GM19025 (cell line): ENCODE measurements around the gene PLA2G3.
"Not testable (repeated sequence)": the region's sequence is repeated elsewhere in the genome, so short reads cannot be mapped to it uniquely, and the experiment has no call there.

Experiments used
- ATAC-seq: cut with Tn5 transposase; IDR thresholded peaks from one replicate; pipeline ENCODE4 v1.9.1; 2021; ENCODE audit warnings: mild to moderate bottlenecking, low read depth, moderate library complexity; ENCODE audit not compliant: unreplicated experiment

Gene PLA2G3

DNA sequence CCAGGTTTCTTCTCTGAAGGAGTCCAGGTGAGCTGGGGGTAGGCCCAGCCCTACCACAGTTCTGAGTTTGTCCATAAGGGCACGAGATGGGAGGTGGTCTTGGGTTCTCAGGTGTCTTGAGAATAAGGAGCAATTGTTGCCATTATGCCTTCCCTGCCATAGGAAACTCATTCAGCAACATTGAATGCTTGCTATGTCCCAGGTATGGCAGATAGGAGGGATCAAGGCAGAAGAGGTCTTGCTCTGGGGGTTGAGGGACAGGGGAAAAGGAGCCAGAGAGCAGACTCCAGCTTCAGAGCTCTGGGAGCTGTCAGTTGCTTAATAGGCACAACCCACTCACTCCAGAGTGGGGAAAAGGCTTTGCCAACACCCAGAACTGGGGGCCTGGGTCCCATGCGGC lies 37.2 kb downstream of the PLA2G3 start:
- no peak for ATAC-seq

DNA sequence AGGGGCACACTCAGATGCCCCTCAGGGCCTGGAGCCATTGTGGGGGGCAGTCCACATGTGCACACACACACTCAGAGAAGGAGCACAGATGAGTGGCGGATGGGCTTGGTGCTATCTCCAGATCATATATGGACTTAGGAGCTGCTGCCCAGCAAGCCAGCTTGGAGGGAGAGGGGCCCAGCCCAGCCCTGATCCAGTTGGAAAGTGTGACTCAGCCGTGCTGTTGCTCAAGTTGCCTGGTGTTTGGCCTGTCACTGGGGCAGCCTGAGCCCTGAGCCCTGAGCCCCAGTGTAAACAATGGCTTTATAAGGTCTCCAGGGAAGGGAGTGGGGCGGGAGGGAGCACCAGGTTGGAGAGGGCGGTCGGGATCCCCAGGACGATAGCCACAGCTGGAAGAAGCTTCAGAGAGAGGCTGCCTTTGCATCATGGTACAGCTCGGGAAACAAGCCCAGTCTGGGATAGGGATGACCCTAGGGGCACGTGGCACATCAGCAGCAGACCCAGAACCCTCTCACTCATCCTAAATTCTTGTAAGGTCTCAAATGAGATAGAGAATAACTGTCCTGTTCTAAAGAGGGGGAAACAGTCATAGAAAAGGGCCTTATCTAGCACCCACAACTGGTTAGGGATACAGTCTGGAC lies 37.7 kb downstream of the PLA2G3 start:
- no peak for ATAC-seq

DNA sequence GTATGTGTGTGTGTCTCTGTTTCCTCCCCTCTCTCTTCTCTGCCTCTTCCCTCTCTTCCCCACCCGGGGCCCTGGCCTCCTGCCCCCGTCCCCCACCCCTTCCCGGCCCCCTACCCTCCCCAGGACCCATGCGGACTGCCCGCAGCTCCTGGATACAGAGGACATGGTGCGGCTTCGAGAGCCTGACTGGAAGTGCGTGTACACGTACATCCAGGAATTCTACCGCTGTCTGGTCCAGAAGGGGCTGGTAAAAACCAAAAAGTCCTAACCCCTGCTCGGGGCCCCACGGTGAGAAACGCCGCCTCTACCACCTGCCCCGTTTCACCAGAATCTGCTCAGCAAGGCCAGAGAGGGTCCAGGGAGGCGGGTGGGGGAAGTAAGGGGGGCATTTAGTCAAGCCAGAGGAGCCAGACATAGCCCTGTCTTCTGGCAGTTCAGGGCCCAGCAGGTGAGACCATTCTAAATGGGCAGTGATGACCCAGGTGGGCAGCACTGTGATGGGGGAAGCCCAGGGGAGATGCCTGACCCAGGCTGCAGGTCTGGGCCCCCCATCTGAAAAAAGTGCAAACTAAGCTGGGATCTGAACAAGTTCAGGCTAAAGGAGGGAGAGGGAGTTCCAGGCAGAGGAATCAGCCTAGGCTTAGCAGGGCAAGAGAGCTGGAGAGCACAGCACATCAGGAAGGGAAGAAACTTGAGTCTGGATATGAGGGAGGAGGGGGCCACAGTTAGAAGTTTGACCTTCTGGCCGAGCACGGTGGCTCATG lies 39.4 kb downstream of the PLA2G3 start:
- ATAC-seq, result no peak

DNA sequence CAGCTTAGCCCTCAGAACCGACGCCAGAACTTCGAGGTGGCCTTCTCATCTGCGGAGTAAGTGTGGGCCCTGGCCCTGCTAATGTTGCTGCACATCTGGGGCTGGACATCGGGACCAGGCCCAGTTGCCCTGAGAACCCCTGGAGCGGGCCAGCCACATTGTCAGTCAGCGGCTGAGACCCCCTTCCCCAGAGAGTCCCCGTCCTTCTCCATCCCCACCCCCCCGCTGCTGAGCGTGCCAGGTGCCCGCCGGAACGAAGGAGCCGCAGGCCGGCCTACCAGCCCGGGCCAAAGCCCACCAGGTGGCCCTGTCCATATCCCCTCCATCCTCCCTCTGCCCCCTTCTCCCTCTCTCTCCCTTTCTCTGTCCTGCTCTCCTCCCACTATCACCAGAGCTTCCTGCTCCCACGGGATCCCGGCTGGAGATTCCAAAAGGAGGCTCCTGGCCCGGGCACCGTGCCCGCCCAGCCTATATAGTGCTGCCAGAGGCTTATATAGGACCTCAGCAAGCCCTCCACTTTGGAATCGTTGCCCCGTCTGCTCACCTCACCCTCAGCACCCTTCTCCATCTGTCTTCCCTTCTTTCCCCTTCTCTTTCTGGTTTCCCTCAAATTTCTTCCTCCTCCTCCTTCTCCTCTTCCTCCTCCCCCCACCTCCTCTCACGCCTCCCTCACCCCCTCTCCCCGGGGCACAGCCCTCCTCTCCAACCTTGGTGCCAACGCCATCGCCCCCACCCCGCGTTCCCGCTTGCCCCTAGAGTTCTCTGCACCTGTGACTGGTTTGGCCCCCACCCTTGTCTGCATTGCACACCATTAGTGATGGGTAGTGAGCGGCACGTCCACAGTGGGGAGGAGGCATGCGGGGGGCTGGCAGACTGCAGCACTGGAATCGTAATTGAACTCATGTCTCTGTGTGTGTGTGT lies 40.2 kb downstream of the PLA2G3 start:
- no peak for ATAC-seq

DNA sequence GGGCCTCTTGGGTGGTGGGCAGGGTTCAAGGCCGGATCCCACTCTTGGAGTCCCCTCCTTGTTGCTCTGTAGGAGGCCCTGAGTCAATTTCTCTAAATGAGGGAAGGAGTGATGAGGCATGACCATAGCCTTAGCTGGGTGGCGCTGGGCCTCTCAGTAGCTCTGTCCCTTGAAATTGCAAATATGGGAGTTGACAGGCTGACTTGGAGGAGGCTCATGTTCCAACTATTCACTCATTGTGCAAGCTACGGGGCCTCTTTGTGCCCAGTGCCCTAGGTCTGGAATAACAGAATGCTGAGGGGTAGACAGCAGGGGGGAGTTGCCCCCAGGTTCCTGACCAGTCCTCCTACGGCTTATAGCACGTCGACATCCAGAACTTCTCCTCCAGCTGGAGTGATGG lies 40.9 kb downstream of the PLA2G3 start:
- no peak for ATAC-seq

DNA sequence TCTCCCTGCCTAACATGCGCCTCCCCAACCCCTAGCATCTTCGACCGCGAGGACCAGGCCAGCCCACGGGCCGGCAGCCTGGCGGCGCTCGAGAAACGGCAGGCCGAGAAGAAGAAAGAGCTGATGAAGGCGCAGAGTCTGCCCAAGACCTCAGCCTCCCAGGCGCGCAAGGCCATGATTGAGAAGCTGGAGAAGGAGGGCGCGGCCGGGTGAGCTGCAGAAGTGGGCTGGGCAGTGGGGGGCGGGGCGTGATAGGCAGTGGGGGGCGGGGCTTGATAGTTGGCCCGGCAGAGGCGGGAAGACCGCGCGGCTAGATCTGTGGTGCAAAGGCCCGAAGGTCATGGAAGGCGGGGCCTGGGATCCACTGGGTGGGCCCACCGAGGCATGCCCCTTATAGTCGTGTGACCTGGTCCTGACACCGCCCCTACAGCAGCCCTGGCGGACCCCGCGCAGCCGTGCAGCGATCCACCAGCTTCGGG lies 41.6 kb downstream of the PLA2G3 start:
- no peak for ATAC-seq

DNA sequence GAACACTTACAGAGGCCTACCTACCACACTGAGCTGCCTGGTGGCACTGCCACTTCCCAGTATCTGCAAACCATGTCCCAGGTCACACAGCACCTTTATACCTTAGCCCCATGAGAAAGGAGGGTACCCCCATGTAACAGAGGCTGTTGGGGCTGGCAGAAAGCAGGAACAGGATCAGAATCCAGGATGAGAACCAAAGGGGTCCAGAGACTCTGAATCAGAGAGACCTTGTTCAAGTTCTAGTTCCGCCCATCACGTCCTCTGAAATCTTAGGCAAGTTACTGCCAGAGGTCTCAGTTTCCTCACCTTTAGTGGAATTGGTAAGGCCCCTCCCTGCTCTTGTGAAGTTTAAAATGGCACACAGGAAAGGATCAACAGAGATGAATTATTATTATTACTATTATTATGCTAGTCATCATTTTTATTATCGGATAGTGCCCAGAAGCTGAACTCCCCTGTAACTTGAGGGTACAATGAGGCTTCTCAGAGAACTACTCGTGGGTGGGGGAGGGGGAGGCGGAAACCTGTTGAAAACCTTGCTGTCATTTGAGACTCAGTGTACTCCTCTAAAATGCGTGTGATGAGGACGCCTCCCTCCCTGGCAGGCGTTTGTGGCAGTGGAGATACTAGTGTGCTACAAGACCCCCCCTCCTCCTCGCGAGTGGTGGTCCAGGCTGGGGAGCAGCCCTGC lies 42.2 kb downstream of the PLA2G3 start:
- ATAC-seq, result no peak

DNA sequence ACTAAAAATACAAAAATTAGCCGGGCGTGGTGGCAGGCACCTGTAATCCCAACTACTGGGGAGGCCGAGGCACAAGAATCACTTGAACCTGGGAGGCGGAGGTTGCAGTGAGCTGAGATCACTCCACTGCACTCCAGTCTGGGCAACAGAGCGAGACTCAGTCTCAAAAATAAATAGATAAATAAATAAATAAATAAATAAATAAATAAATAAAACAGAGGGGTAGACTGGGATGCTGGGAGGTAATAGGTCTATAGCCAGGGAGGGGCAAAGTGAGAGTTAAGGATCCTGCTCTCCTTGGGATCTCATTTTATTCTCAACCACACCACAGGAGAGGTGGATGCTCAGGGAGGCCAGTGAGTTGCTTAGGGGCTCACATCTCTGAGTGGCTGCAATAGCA lies 42.8 kb downstream of the PLA2G3 start:
- not testable (repeated sequence) for ATAC-seq

DNA sequence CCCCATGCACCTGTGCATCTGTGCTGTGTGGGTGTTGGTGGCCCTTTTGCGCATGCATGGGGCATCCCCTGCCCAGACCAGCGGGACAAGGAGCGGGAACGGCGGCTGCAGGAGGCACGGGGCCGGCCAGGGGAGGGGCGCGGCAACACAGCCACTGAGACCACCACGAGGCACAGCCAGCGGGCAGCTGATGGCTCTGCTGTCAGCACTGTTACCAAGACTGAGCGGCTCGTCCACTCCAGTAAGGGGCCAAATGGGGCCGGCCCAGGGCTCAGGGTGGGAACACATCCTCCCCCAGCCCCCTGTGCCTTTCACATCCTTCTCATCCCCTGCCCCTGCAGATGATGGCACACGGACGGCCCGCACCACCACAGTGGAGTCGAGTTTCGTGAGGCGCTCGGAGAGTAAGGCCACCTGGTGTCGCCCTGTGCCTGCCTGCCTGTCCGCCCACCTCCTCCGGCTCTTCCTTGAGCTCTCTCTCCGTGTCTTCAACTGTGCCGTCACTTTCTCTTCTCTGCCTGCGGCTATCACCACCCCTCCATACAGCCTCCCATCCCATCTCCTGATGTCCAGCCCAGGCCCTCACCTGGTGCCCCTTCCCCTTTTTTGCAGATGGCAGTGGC lies 43.5 kb downstream of the PLA2G3 start:
- ATAC-seq, result no peak

DNA sequence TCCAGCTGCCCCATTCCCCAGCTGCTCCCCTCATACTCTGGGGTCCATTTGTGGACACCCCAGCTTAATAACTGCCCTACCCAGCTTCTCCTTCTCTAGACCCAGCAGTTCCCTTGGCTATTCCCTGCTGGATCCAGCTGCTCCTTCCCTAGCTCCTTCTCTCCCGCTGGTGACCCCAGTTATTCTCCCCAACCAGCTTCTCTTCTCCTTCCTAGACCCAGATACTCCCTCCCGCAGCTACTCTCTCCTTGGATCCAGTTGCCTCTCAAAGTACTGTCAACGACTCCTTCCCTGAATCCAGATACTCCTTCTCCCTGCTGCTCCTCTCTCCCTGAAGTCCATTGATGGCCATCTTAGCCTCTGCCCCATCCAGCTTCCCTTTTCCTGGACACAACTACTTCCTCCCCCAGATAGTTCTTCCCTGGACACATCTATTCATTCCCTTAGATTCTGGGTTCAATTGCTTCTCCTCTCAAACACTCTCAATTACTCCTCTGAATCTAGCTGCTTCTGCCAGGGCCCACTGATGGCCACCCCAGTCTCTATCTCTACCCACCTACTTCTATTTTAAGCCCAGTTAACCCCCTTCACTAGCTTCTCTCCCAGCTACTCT lies 44.6 kb downstream of the PLA2G3 start:
- no peak for ATAC-seq

DNA sequence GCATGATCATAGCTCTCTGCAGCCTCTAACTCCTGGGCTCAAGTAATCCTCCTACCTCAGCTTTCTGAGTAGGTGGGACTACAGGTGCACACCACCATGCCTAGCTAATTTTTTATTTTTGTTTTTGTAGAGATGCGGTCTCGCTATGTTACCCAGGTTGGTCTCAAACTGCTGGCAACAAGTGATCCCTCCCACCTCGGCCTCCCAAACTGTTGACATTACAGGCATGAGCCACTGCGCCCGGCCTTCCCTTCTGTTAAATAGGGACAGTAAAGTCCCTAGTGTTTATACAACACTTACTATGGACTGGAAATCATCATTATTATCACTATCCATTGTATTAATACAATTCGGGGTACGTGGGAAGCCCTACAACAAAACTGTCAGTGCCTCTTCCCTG lies 45.6 kb downstream of the PLA2G3 start:
- ATAC-seq, result no peak

DNA sequence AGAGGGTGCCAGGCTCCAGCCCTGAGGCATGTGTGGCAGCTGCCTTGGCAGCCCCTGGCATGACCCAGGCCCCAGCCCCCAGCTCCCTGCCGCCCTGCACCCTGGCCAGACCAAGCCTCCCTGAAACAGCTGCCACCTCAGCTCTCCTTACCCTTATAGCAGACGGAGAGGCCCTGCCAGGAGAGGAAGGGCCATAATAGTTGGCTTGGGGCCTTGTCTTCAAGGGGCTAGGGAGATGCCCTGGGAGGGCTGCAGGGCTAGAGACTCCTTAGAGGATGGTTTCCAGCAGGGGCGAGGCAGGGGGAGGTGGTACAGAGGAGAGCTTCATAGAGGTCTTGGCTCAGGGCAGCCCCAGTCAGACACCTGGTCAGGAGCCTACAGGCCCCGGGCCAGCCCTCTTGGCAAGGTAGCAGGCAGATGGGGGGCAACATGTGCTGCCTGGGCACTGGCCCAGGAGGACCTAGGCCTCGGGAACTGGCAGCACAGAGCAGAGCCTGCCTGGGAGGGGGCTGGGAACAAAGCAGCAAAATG lies 46.2 kb downstream of the PLA2G3 start:
- ATAC-seq, result no peak

DNA sequence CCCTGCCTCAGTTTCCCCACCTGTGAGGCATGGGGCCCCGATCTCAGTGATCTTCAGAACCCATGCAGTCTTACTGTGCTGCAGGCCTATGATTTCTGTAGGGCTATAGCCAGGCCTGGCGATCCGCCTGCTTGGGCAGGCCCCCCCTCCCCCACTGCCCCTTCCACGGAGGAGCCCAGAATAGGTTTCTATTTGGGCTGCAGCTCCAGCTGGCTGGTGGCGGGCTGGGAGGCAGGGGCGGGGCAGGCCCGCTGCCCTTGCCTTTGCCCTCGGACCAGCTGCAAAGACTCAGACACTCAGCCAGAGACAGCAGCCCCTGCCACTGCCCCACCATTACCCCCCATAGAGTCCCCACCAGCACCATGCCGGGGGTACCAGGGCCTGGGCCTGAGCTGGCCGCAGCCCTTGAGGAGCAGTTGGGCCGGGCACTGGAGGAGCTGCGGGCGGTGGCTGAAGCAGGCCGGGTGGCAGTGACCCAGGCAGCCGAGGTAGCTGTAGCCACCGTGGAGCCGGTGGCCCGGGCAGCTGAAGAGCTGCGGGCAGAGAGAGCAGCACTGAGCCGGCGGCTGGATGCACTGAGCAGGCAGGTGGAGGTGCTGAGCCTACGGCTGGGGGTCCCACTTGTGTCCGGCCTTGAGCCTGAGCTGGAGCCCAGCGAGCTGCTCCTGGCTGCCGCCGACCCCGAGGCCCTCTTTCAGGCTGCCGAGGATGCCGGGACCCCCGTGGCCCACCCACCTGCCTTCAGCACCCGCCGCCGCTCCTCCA lies 47.0 kb downstream of the PLA2G3 start:
- ATAC-seq, result no peak

DNA sequence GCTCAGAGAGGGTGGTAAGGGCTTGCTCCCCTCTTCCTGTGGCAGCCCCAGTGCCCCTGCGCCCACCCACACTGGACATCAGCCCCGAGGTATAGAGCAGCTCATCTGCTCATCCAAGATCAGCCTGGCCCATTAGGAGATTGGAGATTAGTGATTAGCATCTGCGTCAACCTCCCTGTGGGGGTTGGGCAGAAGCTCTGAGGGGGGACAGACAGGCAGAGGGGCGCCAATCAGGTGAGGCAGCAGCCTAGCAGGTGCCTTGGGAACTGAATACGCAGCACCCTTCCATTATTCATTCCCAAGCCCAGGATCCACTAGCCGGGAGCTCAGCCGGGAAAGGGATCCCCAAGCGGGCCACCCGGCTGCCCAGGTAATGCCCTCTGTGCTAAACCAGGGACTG lies 48.1 kb downstream of the PLA2G3 start:
- ATAC-seq, result no peak

DNA sequence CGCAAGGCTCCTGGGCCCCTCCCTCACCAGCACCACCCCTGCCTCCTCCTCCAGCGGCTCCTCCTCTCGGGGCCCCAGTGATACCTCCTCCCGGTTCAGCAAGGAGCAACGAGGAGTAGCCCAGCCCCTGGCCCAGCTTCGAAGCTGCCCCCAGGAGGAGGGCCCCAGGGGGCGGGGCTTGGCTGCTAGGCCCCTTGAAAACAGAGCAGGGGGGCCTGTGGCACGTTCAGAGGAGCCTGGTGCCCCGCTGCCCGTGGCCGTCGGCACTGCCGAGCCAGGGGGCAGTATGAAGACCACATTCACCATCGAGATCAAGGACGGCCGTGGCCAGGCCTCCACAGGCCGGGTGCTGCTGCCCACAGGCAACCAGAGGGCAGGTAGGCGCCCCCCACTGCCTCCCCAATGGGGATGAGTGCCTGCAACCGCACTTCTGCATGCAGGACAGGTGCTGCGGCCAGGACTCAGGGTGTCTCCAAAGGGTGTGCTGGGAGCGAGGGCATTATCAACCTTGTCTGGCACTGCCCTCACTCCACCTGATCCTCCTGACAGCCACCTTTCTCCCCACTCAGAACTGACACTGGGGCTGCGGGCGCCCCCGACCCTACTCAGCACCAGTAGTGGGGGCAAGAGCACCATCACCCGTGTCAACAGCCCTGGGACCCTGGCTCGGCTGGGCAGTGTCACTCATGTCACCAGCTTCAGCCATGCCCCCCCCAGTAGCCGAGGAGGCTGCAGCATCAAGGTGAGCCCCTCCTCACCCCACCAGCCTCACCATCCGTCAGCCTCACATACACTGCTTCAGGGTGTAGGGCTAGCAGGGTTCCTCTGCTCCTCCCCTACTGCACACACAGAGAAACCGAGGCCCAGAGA lies 49.0 kb downstream of the PLA2G3 start:
- no peak for ATAC-seq

DNA sequence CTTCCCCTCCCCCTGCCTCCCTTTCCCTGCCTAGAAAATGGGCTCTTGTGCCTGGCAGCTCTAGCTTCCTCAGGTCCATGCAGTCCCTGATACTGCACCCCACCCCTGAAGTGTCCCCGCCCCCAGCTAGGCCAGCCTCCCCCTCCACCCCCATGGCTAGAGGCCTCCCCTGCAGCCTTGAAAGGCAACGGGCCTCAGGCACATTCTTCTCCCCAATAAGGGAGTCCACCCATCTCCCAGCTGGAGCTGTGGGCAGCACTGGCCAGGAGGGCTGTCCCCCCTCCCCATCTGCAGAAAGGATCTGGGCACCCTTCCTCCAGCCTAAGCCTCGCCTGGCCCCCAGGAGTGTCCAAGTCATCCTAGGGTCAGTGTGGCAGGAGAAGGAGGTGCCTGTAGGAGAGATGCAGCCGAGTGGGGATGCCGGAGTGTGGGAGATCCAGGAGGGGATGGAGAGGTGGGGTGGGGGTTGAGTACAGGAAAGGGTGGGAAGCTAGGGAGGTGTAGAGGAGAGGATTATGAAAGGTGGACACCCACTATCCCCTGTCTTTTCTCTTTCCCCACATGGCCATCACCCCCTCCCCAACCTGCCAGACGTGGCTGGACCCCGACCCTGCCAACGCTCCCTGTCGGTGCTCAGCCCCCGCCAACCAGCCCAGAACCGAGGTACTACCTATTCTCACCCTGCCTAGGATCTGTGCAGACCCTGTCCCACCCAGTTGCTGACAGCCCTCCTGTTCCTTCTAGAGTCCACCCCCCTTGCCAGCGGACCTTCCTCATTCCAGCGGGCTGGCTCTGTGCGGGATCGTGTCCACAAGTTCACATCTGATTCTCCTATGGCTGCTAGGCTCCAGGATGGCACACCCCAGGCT lies 49.9 kb downstream of the PLA2G3 start:
- ATAC-seq, result no peak
